Activated T-helper 2 cell treated with anti-CD3 and anti-CD28 coated beads, Interferon-gamma antibody, Interleukin-2, Interleukin-4, amounts not matched to agents 10 μg/mL and 5 μg/mL and 100 μg/mL, durations not matched to agents 14 hours and 24 hours and 36 hours (primary cell): ENCODE measurements around the gene KCNK17. TPM values are rescaled to one million over a fixed set of nuclear protein-coding genes. Genes with fewer than 3 reads are reported as not detected.

Experiments
- DNase-seq: peaks from one replicate; pipeline ENCODE4 v3.0.0; 2021; ENCODE audit warnings: low spot score
- H3K27ac Mint-ChIP-seq: one replicate; pipeline ENCODE4 v1.8.0; 2021; ENCODE audit warnings: mixed read lengths
- H3K27me3 Mint-ChIP-seq: one replicate; pipeline ENCODE4 v1.8.0; 2021; ENCODE audit warnings: low read depth, mixed read lengths
- H3K36me3 Mint-ChIP-seq: one replicate; pipeline ENCODE4 v1.8.0; 2021; ENCODE audit warnings: low read depth, mixed read lengths
- H3K4me1 Mint-ChIP-seq: one replicate; pipeline ENCODE4 v1.8.0; 2021; ENCODE audit warnings: low read depth, mixed read lengths
- H3K4me3 Mint-ChIP-seq: one replicate; pipeline ENCODE4 v1.8.0; 2021; ENCODE audit warnings: low read depth, mild to moderate bottlenecking, moderate library complexity, mixed read lengths
- H3K9me3 Mint-ChIP-seq: one replicate; pipeline ENCODE4 v1.8.0; 2021; ENCODE audit warnings: mixed read lengths
- intact Hi-C: fragments of 100-400 bp; cut with micrococcal nuclease; formaldehyde crosslinking; loops from one replicate; pipeline ENCODE4 v1.15.1; 2023
- total RNA-seq: library from RNA; stranded (reverse); gene quantifications from 2 replicates; pipeline ENCODE4 v1.2.3, GENCODE V29; 2022

Gene KCNK17
- total RNA-seq, 1 donor from 2014 or later = not detected

GRCh38 chr6:39344821-39345280 lies 30.6 kb upstream of the KCNK17 start:
- Mint-ChIP-seq H3K4me3 (no peak overlapping the region), H3K27ac (no peak overlapping the region), H3K9me3 (no peaks in the 10 kb centered on the region), H3K36me3 (no peaks in the 10 kb centered on the region), H3K4me1 (no peaks in the 10 kb centered on the region), H3K27me3 (no peaks in the 10 kb centered on the region)
- no peak for DNase-seq
- intact Hi-C loops = loop anchor here (10.0 kb wide), 1 partner anchor 960 kb away; no protein-coding TSS in a partner anchor

- no peak for DNase-seq
- peaks cover 7% of the 10 kb centered on the region for H3K27me3 Mint-ChIP-seq
- no peaks in the 10 kb centered on the region for H3K9me3 Mint-ChIP-seq
- intact Hi-C loops = loop anchor here (10.0 kb wide), 1 partner anchor 961 kb away; no protein-coding TSS in a partner anchor
- no peak overlapping the region for H3K27ac Mint-ChIP-seq
- H3K36me3 Mint-ChIP-seq = no peaks in the 10 kb centered on the region
- H3K4me1 Mint-ChIP-seq = no peaks in the 10 kb centered on the region
- H3K4me3 Mint-ChIP-seq = no peak overlapping the region
These were observed 29.2 kb upstream of the KCNK17 start for GRCh38 chr6:39343396-39343870.

GRCh38 chr6:39342692-39343395 lies 28.6 kb upstream of the KCNK17 start:
- Mint-ChIP-seq H3K4me3 (no peak overlapping the region), H3K4me1 (no peaks in the 10 kb centered on the region), H3K9me3 (no peaks in the 10 kb centered on the region), H3K27ac (no peak overlapping the region), H3K36me3 (no peaks in the 10 kb centered on the region), H3K27me3 (peaks cover 13% of the 10 kb centered on the region)
- intact Hi-C loops = loop anchor here (10.0 kb wide), 1 partner anchor 962 kb away; no protein-coding TSS in a partner anchor
- DNase-seq = no peak

GRCh38 chr6:39341937-39342336 lies 27.7 kb upstream of the KCNK17 start:
- no peaks in the 10 kb centered on the region for H3K36me3 Mint-ChIP-seq
- DNase-seq = no peak
- H3K4me3 Mint-ChIP-seq = no peak overlapping the region
- intact Hi-C loops = loop anchor here (10.0 kb wide), 1 partner anchor 963 kb away; no protein-coding TSS in a partner anchor
- H3K9me3 Mint-ChIP-seq = no peaks in the 10 kb centered on the region
- H3K4me1 Mint-ChIP-seq = no peaks in the 10 kb centered on the region
- peaks cover 17% of the 10 kb centered on the region for H3K27me3 Mint-ChIP-seq
- H3K27ac Mint-ChIP-seq = no peak overlapping the region

- intact Hi-C loops = loop anchor here (10.0 kb wide), 1 partner anchor 963 kb away; no protein-coding TSS in a partner anchor
- no peak overlapping the region for H3K4me3 Mint-ChIP-seq
- H3K36me3 Mint-ChIP-seq = no peaks in the 10 kb centered on the region
- H3K27me3 Mint-ChIP-seq = peaks cover 20% of the 10 kb centered on the region
- H3K9me3 Mint-ChIP-seq = no peaks in the 10 kb centered on the region
- peaks cover 3% of the 10 kb centered on the region for H3K4me1 Mint-ChIP-seq
- no peak for DNase-seq
- no peak overlapping the region for H3K27ac Mint-ChIP-seq
These were observed 27.1 kb upstream of the KCNK17 start for GRCh38 chr6:39341352-39341751.

- Mint-ChIP-seq H3K4me3 (no peak overlapping the region), H3K9me3 (no peaks in the 10 kb centered on the region), H3K4me1 (peaks cover 10% of the 10 kb centered on the region), H3K27ac (no peak overlapping the region), H3K36me3 (no peaks in the 10 kb centered on the region), H3K27me3 (peaks cover 26% of the 10 kb centered on the region)
- no peak for DNase-seq
- intact Hi-C loops = loop anchor here (10.0 kb wide), 1 partner anchor 965 kb away; no protein-coding TSS in a partner anchor
These were observed 25.8 kb upstream of the KCNK17 start for GRCh38 chr6:39339868-39340550.

GRCh38 chr6:39339096-39339867 lies 25.1 kb upstream of the KCNK17 start:
- H3K4me1 Mint-ChIP-seq = peaks cover 10% of the 10 kb centered on the region

GRCh38 chr6:39338397-39338796 lies 24.2 kb upstream of the KCNK17 start:
- intact Hi-C loops = no loop called here
- Mint-ChIP-seq H3K4me1 (peaks cover 10% of the 10 kb centered on the region), H3K4me3 (no peak overlapping the region), H3K9me3 (no peaks in the 10 kb centered on the region), H3K27me3 (peaks cover 26% of the 10 kb centered on the region), H3K27ac (no peak overlapping the region), H3K36me3 (no peaks in the 10 kb centered on the region)
- no peak for DNase-seq

More at GRCh38 chr6:39339096-39339867, 25.1 kb upstream of the KCNK17 start:
- DNase-seq = no peak
- no peak overlapping the region for H3K4me3 Mint-ChIP-seq
- H3K27ac Mint-ChIP-seq = no peak overlapping the region
- H3K27me3 Mint-ChIP-seq = peaks cover 26% of the 10 kb centered on the region
- intact Hi-C loops = no loop called here
- no peaks in the 10 kb centered on the region for H3K36me3 Mint-ChIP-seq
- H3K9me3 Mint-ChIP-seq = no peaks in the 10 kb centered on the region

GRCh38 chr6:39335780-39336545 lies 21.7 kb upstream of the KCNK17 start:
- Mint-ChIP-seq H3K9me3 (no peaks in the 10 kb centered on the region), H3K36me3 (no peaks in the 10 kb centered on the region), H3K27ac (no peak overlapping the region), H3K4me3 (no peak overlapping the region), H3K27me3 (peaks cover 38% of the 10 kb centered on the region), H3K4me1 (peaks cover 10% of the 10 kb centered on the region)
- intact Hi-C loops = no loop called here
- DNase-seq = peak; percentile 14

- H3K9me3 Mint-ChIP-seq = no peaks in the 10 kb centered on the region
- intact Hi-C loops = no loop called here
- H3K27ac Mint-ChIP-seq = no peak overlapping the region
- H3K36me3 Mint-ChIP-seq = no peaks in the 10 kb centered on the region
- DNase-seq = no peak
- H3K27me3 Mint-ChIP-seq = peaks cover 34% of the 10 kb centered on the region
- H3K4me3 Mint-ChIP-seq = no peak overlapping the region
- H3K4me1 Mint-ChIP-seq = peaks cover 10% of the 10 kb centered on the region
These were observed 19.6 kb upstream of the KCNK17 start for GRCh38 chr6:39333644-39334438.

GRCh38 chr6:39330476-39330875 lies 16.3 kb upstream of the KCNK17 start:
- H3K9me3 Mint-ChIP-seq = no peaks in the 10 kb centered on the region
- H3K4me3 Mint-ChIP-seq = no peak overlapping the region
- DNase-seq = no peak
- H3K4me1 Mint-ChIP-seq = no peaks in the 10 kb centered on the region
- peaks cover 15% of the 10 kb centered on the region for H3K27me3 Mint-ChIP-seq
- intact Hi-C loops = no loop called here
- H3K36me3 Mint-ChIP-seq = no peaks in the 10 kb centered on the region
- H3K27ac Mint-ChIP-seq = no peak overlapping the region
